IMR-90 (cell line): ENCODE results near the gene NGB. TPM values are rescaled to one million over a fixed set of nuclear protein-coding genes. Genes with fewer than 3 reads are reported as not detected.
"Not testable (repeated sequence)": the region's sequence is repeated elsewhere in the genome, so short reads cannot be mapped to it uniquely, and the experiment has no call there.

ENCODE experiments used
- ATAC-seq: fragments of 200-7000 bp; cut with Tn5 transposase; 2 replicates; pipeline ENCODE4 v1.9.1; 2020; ENCODE audit warnings: low read depth, mild to moderate bottlenecking, moderate library complexity
- BruUV-seq: library from RNA; stranded (reverse); fragments of 400-500 nt; replicated peaks from 2 replicates; lab custom pipeline; 2021; lab: Mats Ljungman, UMichigan
- CTCF ChIA-PET: fragments of 300-600 bp; formaldehyde crosslinking; extraction: SDS; loops from one replicate; lab custom pipeline; 2021; ENCODE audit warnings: antibody characterized with exemption; lab: Yijun Ruan, JAX
- POLR2A ChIA-PET: fragments of 300-600 bp; sonication (Branson Sonifier 250); formaldehyde crosslinking; loops from one replicate; lab custom pipeline; 2022; ENCODE audit warnings: antibody characterized with exemption; ENCODE audit not compliant: unreplicated experiment; lab: Charles Lee
- DNase-seq: peaks from one replicate; pipeline ENCODE4 v3.0.0; 2013
- H2AFZ ChIP-seq: replicated peaks from 2 replicates; pipeline ENCODE3; 2013; ENCODE audit warnings: low read length, mild to moderate bottlenecking; ENCODE audit not compliant: poor library complexity
- H2AK5ac ChIP-seq: 2 replicates; pipeline ENCODE4 v1.6.1; 2013; ENCODE audit warnings: low read depth, low read length, inconsistent platforms
- H2AK9ac ChIP-seq: replicated peaks from 2 replicates; pipeline ENCODE3; 2013; ENCODE audit warnings: mild to moderate bottlenecking, low read depth, low read length, moderate library complexity; ENCODE audit not compliant: poor library complexity
- H2BK120ac ChIP-seq: 2 replicates; pipeline ENCODE4 v1.6.1; 2013; ENCODE audit warnings: low read depth, low read length, inconsistent platforms
- H2BK15ac ChIP-seq: 3 replicates; pipeline ENCODE4 v1.6.1; 2013; ENCODE audit warnings: low read depth, low read length, inconsistent platforms
- H2BK20ac ChIP-seq: 2 replicates; pipeline ENCODE4 v1.6.1; 2013; ENCODE audit warnings: low read depth, mild to moderate bottlenecking, inconsistent platforms, low read length, moderate library complexity
- H2BK5ac ChIP-seq: 2 replicates; pipeline ENCODE4 v1.6.1; 2013; ENCODE audit warnings: mild to moderate bottlenecking, low read depth, low read length, inconsistent platforms; ENCODE audit not compliant: poor library complexity, severe bottlenecking
- H3K14ac ChIP-seq: replicated peaks from 2 replicates; pipeline ENCODE4 v1.6.1; 2013; ENCODE audit warnings: low read depth, low read length, inconsistent platforms
- H3K18ac ChIP-seq: 2 replicates; pipeline ENCODE4 v1.6.1; 2013; ENCODE audit warnings: low read depth, low read length, control low read depth
- H3K23ac ChIP-seq: 2 replicates; pipeline ENCODE4 v1.6.1; 2013; ENCODE audit warnings: low read depth, low read length, inconsistent platforms
- H3K27ac ChIP-seq: 2 replicates; pipeline ENCODE4 v1.5.1; 2013; ENCODE audit warnings: mild to moderate bottlenecking, control low read depth, low read length; ENCODE audit not compliant: insufficient read depth
- H3K27me3 ChIP-seq: 2 replicates; pipeline ENCODE4 v1.6.1; 2013; ENCODE audit warnings: low read length; ENCODE audit not compliant: control insufficient read depth, insufficient read depth
- H3K36me3 ChIP-seq: 2 replicates; pipeline ENCODE4 v1.6.1; 2013; ENCODE audit warnings: low read length, mixed read lengths; ENCODE audit not compliant: control insufficient read depth, insufficient read depth
- H3K4ac ChIP-seq: 2 replicates; pipeline ENCODE4 v1.6.1; 2013; ENCODE audit warnings: low read depth, low read length, inconsistent platforms
- H3K4me1 ChIP-seq: 2 replicates; pipeline ENCODE4 v1.6.1; 2013; ENCODE audit warnings: low read length, mixed read lengths; ENCODE audit not compliant: control insufficient read depth, insufficient read depth
- H3K4me2 ChIP-seq: 2 replicates; pipeline ENCODE4 v1.6.1; 2013; ENCODE audit warnings: low read depth, mild to moderate bottlenecking, control low read depth, low read length, moderate library complexity
- H3K4me3 ChIP-seq: 2 replicates; pipeline ENCODE4 v1.5.1; 2013; ENCODE audit warnings: low read depth, mild to moderate bottlenecking, control low read depth, low read length, moderate library complexity; ENCODE audit not compliant: insufficient read depth
- H3K56ac ChIP-seq: 2 replicates; pipeline ENCODE4 v1.6.1; 2013; ENCODE audit warnings: low read length, inconsistent platforms; ENCODE audit not compliant: insufficient read depth; ENCODE audit errors: extremely low read depth
- H3K79me1 ChIP-seq, 2 experiments: 2 replicates each; pipeline ENCODE4 v1.6.1; 2013; ENCODE audit warnings: low read length in 2 of 2, inconsistent platforms in 1 of 2, low read depth in 1 of 2
- H3K9ac ChIP-seq: 2 replicates; pipeline ENCODE4 v1.6.1; 2013; ENCODE audit warnings: low read depth, low read length, control low read depth
- H3K9me1 ChIP-seq: 2 replicates; pipeline ENCODE4 v1.6.1; 2013; ENCODE audit warnings: low read length, inconsistent platforms; ENCODE audit not compliant: insufficient read depth
- H3K9me3 ChIP-seq: 2 replicates; pipeline ENCODE4 v1.6.1; 2013; ENCODE audit warnings: low read length; ENCODE audit not compliant: control insufficient read depth, insufficient read depth
- H4K20me1 ChIP-seq: 2 replicates; pipeline ENCODE4 v1.6.1; 2013; ENCODE audit warnings: low read length, inconsistent platforms; ENCODE audit not compliant: insufficient read depth
- H4K5ac ChIP-seq: 2 replicates; pipeline ENCODE4 v1.6.1; 2013; ENCODE audit warnings: mild to moderate bottlenecking, low read depth, low read length, control low read depth
- H4K8ac ChIP-seq, 2 experiments: 2 replicates each; pipeline ENCODE4 v1.6.1; 2013; ENCODE audit warnings: low read depth in 2 of 2, low read length in 2 of 2, control low read depth in 1 of 2, inconsistent platforms in 1 of 2
- H4K91ac ChIP-seq: 2 replicates; pipeline ENCODE4 v1.6.1; 2013; ENCODE audit warnings: low read depth, low read length, inconsistent platforms; ENCODE audit not compliant: insufficient read depth
- WGBS, 2 experiments: methylation state at CpG; one replicate each; pipeline versions ENCODE4 v1.1.5 to v1.1.7; 2013; ENCODE audit warnings: missing lambda C conversion rate in 2 of 2; ENCODE audit not compliant: insufficient read length in 1 of 2; ENCODE audit errors: extremely low coverage in 2 of 2; 5-methylcytosine and 5-hydroxymethylcytosine counted together
- dilution Hi-C: fragments of 300-500 bp; cut with HindIII; formaldehyde crosslinking; loops from one replicate; pipeline ENCODE4 v1.14.3; 2018; ENCODE audit warnings: low sequenced_read_pairs; ENCODE audit not compliant: unreplicated experiment
- in situ Hi-C: fragments of 300-500 bp; cut with MboI; formaldehyde crosslinking; loops from 3 replicates; pipeline ENCODE4 v1.14.3; 2019; ENCODE audit warnings: low sequenced_read_pairs, inconsistent platforms, mixed read lengths
- intact Hi-C: fragments of 100-400 bp; cut with micrococcal nuclease; formaldehyde crosslinking; loops from 2 replicates; pipeline ENCODE4 v1.10.0; 2022
- polyA plus RNA-seq, 3 experiments: library from polyadenylated mRNA; depleted of rRNA; stranded (reverse); fragments of >200 nt; gene quantifications; 2 replicates each; pipeline ENCODE4 v1.2.3, GENCODE V29; 2012; ENCODE audit warnings: low replicate concordance in 1 of 3
- total RNA-seq: library from RNA; depleted of rRNA; stranded (reverse); fragments of >200 nt; gene quantifications from 2 replicates; pipeline ENCODE4 v1.2.3, GENCODE V29; 2012

The NGB gene
- total and polyA plus RNA-seq, 2 of the 4 experiments (the other 2 are of a cell fraction), result not detected

GRCh38 chr14:77318756-77319155 is 47.8 kb upstream of the NGB start:
- H3K27ac ChIP-seq, dilution Hi-C loops, H2AFZ ChIP-seq, DNase-seq, intact Hi-C loops, H3K9me3 ChIP-seq, H2BK120ac ChIP-seq, H3K56ac ChIP-seq, H3K4me3 ChIP-seq, H3K9ac ChIP-seq, H3K18ac ChIP-seq, H4K91ac ChIP-seq, H4K8ac ChIP-seq, H3K27me3 ChIP-seq, H2AK5ac ChIP-seq, H4K20me1 ChIP-seq, H2BK15ac ChIP-seq, H4K5ac ChIP-seq, H3K36me3 ChIP-seq, POLR2A ChIA-PET, H2BK5ac ChIP-seq, H3K23ac ChIP-seq, ATAC-seq, H2AK9ac ChIP-seq, H3K4ac ChIP-seq, H3K14ac ChIP-seq, H3K4me2 ChIP-seq, BruUV-seq, H2BK20ac ChIP-seq: not testable (repeated sequence)
- in situ Hi-C loops, result loop anchor here (5.0 to 25.0 kb wide), 2 partner anchors 166 to 431 kb away; no protein-coding TSS in a partner anchor
- Histone ChIP-seq H3K4me1 (peaks cover 12% of the 10 kb centered on the region), H3K79me1 (peaks cover 25 to 62% of the 10 kb centered on the region in 2 experiments), H3K9me1 (peaks cover 19% of the 10 kb centered on the region; the same call in 1 of the 2 replicates)
- CTCF ChIA-PET, result interaction anchor here (0.7 kb wide), 1 partner anchor 16 kb away, joined by 3 read pairs; no protein-coding TSS in a partner anchor
- WGBS, 2 experiments, result 90% methylated on average over 5 of the region's 11 CpGs; no CpG with 5 or more reads in 1 of the 2 experiments
